T-helper 1 cell treated with Interleukin-12 subunit alpha and Interleukin-12 subunit beta and Interleukin-4 antibody, amounts not matched to agents 30 μg/mL and 1 μg/mL, for 36 hours (primary cell): ENCODE measurements around the gene SMIM35.

Source experiments
- H3K27ac Mint-ChIP-seq: one replicate; pipeline ENCODE4 v1.8.0; 2021; ENCODE audit warnings: mild to moderate bottlenecking, mixed read lengths
- H3K27me3 Mint-ChIP-seq: one replicate; pipeline ENCODE4 v1.8.0; 2021; ENCODE audit warnings: low read depth, mixed read lengths
- H3K36me3 Mint-ChIP-seq: one replicate; pipeline ENCODE4 v1.8.0; 2021; ENCODE audit warnings: low read depth, mixed read lengths
- H3K4me1 Mint-ChIP-seq: one replicate; pipeline ENCODE4 v1.8.0; 2021; ENCODE audit warnings: low read depth, mixed read lengths
- H3K4me3 Mint-ChIP-seq: one replicate; pipeline ENCODE4 v1.8.0; 2021; ENCODE audit warnings: mild to moderate bottlenecking, moderate library complexity, mixed read lengths
- H3K9me3 Mint-ChIP-seq: one replicate; pipeline ENCODE4 v1.8.0; 2021; ENCODE audit warnings: mixed read lengths

The SMIM35 gene

GRCh38 chr11:118099838-118100556, 13.2 kb upstream of the SMIM35 start:
- H3K36me3 Mint-ChIP-seq, result no peaks in the 10 kb centered on the region
- no peak overlapping the region for H3K27ac Mint-ChIP-seq
- no peaks in the 10 kb centered on the region for H3K4me1 Mint-ChIP-seq
- H3K9me3 Mint-ChIP-seq, result no peaks in the 10 kb centered on the region
- peaks cover 22% of the 10 kb centered on the region for H3K27me3 Mint-ChIP-seq
- H3K4me3 Mint-ChIP-seq, result no peak overlapping the region

- Mint-ChIP-seq H3K36me3 (no peaks in the 10 kb centered on the region), H3K4me1 (no peaks in the 10 kb centered on the region), H3K27ac (no peak overlapping the region), H3K27me3 (peaks cover 23% of the 10 kb centered on the region), H3K4me3 (no peak overlapping the region), H3K9me3 (no peaks in the 10 kb centered on the region)
Measured at GRCh38 chr11:118098996-118099837, 12.5 kb upstream of the SMIM35 start.

- Mint-ChIP-seq H3K27me3 (peaks cover 36% of the 10 kb centered on the region), H3K4me3 (no peak overlapping the region), H3K36me3 (no peaks in the 10 kb centered on the region), H3K9me3 (no peaks in the 10 kb centered on the region), H3K27ac (no peak overlapping the region), H3K4me1 (no peaks in the 10 kb centered on the region)
Measured at GRCh38 chr11:118095967-118096367, 9.2 kb upstream of the SMIM35 start.

- Mint-ChIP-seq H3K4me1 (no peaks in the 10 kb centered on the region), H3K4me3 (no peak overlapping the region), H3K36me3 (no peaks in the 10 kb centered on the region), H3K27me3 (peaks cover 35% of the 10 kb centered on the region), H3K27ac (no peak overlapping the region), H3K9me3 (no peaks in the 10 kb centered on the region)
Measured at GRCh38 chr11:118095493-118095892, 8.7 kb upstream of the SMIM35 start.

GRCh38 chr11:118092907-118093571, 6.3 kb upstream of the SMIM35 start:
- peaks cover 7% of the 10 kb centered on the region for H3K9me3 Mint-ChIP-seq
- no peaks in the 10 kb centered on the region for H3K4me1 Mint-ChIP-seq
- H3K27me3 Mint-ChIP-seq, result peaks cover 39% of the 10 kb centered on the region
- H3K4me3 Mint-ChIP-seq, result no peak overlapping the region
- H3K36me3 Mint-ChIP-seq, result peaks cover 2% of the 10 kb centered on the region
- no peak overlapping the region for H3K27ac Mint-ChIP-seq

- Mint-ChIP-seq H3K4me1 (no peaks in the 10 kb centered on the region), H3K27ac (no peak overlapping the region), H3K36me3 (peaks cover 2% of the 10 kb centered on the region), H3K4me3 (no peak overlapping the region), H3K27me3 (peaks cover 28% of the 10 kb centered on the region), H3K9me3 (peaks cover 17% of the 10 kb centered on the region)
Measured at GRCh38 chr11:118091690-118092089, 4.9 kb upstream of the SMIM35 start.

GRCh38 chr11:118090545-118091162, 3.9 kb upstream of the SMIM35 start:
- peaks cover 2% of the 10 kb centered on the region for H3K36me3 Mint-ChIP-seq
- no peak overlapping the region for H3K4me3 Mint-ChIP-seq
- peaks cover 21% of the 10 kb centered on the region for H3K27me3 Mint-ChIP-seq
- H3K4me1 Mint-ChIP-seq, result no peaks in the 10 kb centered on the region
- no peak overlapping the region for H3K27ac Mint-ChIP-seq
- peaks cover 28% of the 10 kb centered on the region for H3K9me3 Mint-ChIP-seq

- peaks cover 28% of the 10 kb centered on the region for H3K9me3 Mint-ChIP-seq
- no peak overlapping the region for H3K4me3 Mint-ChIP-seq
- H3K4me1 Mint-ChIP-seq, result no peaks in the 10 kb centered on the region
- H3K27me3 Mint-ChIP-seq, result peaks cover 14% of the 10 kb centered on the region
- H3K36me3 Mint-ChIP-seq, result peaks cover 2% of the 10 kb centered on the region
- no peak overlapping the region for H3K27ac Mint-ChIP-seq
Measured at GRCh38 chr11:118088531-118088930, 1.8 kb upstream of the SMIM35 start.

- no peak overlapping the region for H3K27ac Mint-ChIP-seq
- no peak overlapping the region for H3K4me3 Mint-ChIP-seq
- H3K27me3 Mint-ChIP-seq, result peaks cover 18% of the 10 kb centered on the region
Measured at GRCh38 chr11:118087931-118088330, 1.2 kb upstream of the SMIM35 start.

GRCh38 chr11:118084656-118085055, 2.1 kb downstream of the SMIM35 start:
- no peak overlapping the region for H3K4me3 Mint-ChIP-seq
- peaks cover 9% of the 10 kb centered on the region for H3K27me3 Mint-ChIP-seq
- peaks cover 2% of the 10 kb centered on the region for H3K36me3 Mint-ChIP-seq
- H3K27ac Mint-ChIP-seq, result no peak overlapping the region
- no peaks in the 10 kb centered on the region for H3K4me1 Mint-ChIP-seq
- H3K9me3 Mint-ChIP-seq, result peaks cover 28% of the 10 kb centered on the region

More at GRCh38 chr11:118087931-118088330, 1.2 kb upstream of the SMIM35 start:
- Mint-ChIP-seq H3K36me3 (peaks cover 2% of the 10 kb centered on the region), H3K9me3 (peaks cover 28% of the 10 kb centered on the region), H3K4me1 (no peaks in the 10 kb centered on the region)

GRCh38 chr11:118084247-118084646, 2.5 kb downstream of the SMIM35 start:
- H3K9me3 Mint-ChIP-seq, result peaks cover 28% of the 10 kb centered on the region
- H3K27ac Mint-ChIP-seq, result no peak overlapping the region
- no peak overlapping the region for H3K4me3 Mint-ChIP-seq
- H3K36me3 Mint-ChIP-seq, result peaks cover 2% of the 10 kb centered on the region
- H3K4me1 Mint-ChIP-seq, result no peaks in the 10 kb centered on the region
- peaks cover 9% of the 10 kb centered on the region for H3K27me3 Mint-ChIP-seq

GRCh38 chr11:118082880-118083552, 3.7 kb downstream of the SMIM35 start:
- Mint-ChIP-seq H3K27ac (no peak overlapping the region), H3K4me3 (no peak overlapping the region), H3K27me3 (peaks cover 10% of the 10 kb centered on the region), H3K4me1 (no peaks in the 10 kb centered on the region), H3K36me3 (no peaks in the 10 kb centered on the region), H3K9me3 (peaks cover 21% of the 10 kb centered on the region)

- H3K27me3 Mint-ChIP-seq, result peaks cover 10% of the 10 kb centered on the region
- no peak overlapping the region for H3K4me3 Mint-ChIP-seq
- no peaks in the 10 kb centered on the region for H3K4me1 Mint-ChIP-seq
- H3K9me3 Mint-ChIP-seq, result peaks cover 8% of the 10 kb centered on the region
- no peak overlapping the region for H3K27ac Mint-ChIP-seq
- no peaks in the 10 kb centered on the region for H3K36me3 Mint-ChIP-seq
Measured at GRCh38 chr11:118081241-118081958, 5.4 kb downstream of the SMIM35 start.
